Sigmoid colon (tissue), 7 donors: ENCODE data around the gene KRTAP5-6. TPM values are rescaled to one million over a fixed set of nuclear protein-coding genes. Genes with fewer than 3 reads are reported as not detected.

Source experiments
- DNase-seq: peaks from one replicate; pipeline ENCODE4 v3.0.0-alpha.2; 2019
- H3K27ac ChIP-seq, 4 donors: fragments of 200-600 bp; sonication (generic); one replicate each; pipeline ENCODE4 v1.5.1; 2016 to 2019; ENCODE audit warnings: mild to moderate bottlenecking in 1 of 4
- H3K27me3 ChIP-seq, 3 donors: fragments of 200-600 bp; sonication (generic); one replicate each; pipeline ENCODE4 v1.5.1; 2019; ENCODE audit warnings: mild to moderate bottlenecking in 1 of 3
- H3K36me3 ChIP-seq, 4 donors: fragments of 200-600 bp; sonication (generic); one replicate each; pipeline ENCODE4 v1.5.1; 2016 to 2019
- H3K4me1 ChIP-seq, 4 donors: fragments of 200-600 bp; sonication (generic); one replicate each; pipeline ENCODE4 v1.5.1; 2017 to 2019
- H3K4me3 ChIP-seq, 4 donors: fragments of 200-600 bp; sonication (generic); one replicate each; pipeline ENCODE4 v1.5.1; 2017 to 2019; ENCODE audit warnings: mild to moderate bottlenecking in 2 of 4, moderate library complexity in 1 of 4
- H3K9me3 ChIP-seq, 4 donors: fragments of 200-600 bp in 3 of 4; sonication (generic) in 3 of 4; one replicate each; pipeline versions ENCODE4 v1.5.1 to v1.6.1; 2013 to 2019
- CTCF ChIP-seq, 4 experiments: fragments of 450-650 bp in 3 of 4; fragments of 200-600 bp in 1 of 4; IDR thresholded peaks; one replicate each; pipeline ENCODE4 v1.5.1; 2016 to 2019; ENCODE audit warnings: antibody characterized with exemption in 4 of 4, mild to moderate bottlenecking in 3 of 4, moderate library complexity in 2 of 4
- EP300 ChIP-seq, 4 donors: sonication (generic); formaldehyde crosslinking; IDR thresholded peaks; one replicate each; pipeline ENCODE4 v1.6.1; 2017; ENCODE audit warnings: antibody characterized with exemption in 4 of 4
- POLR2A ChIP-seq, 2 donors: fragments of 450-650 bp; IDR thresholded peaks; one replicate each; pipeline ENCODE4 v1.6.1; 2016; ENCODE audit warnings: antibody characterized with exemption in 2 of 2, mild to moderate bottlenecking in 2 of 2, moderate library complexity in 2 of 2
- POLR2AphosphoS5 ChIP-seq, 4 donors: sonication (generic); formaldehyde crosslinking; IDR thresholded peaks; one replicate each; pipeline ENCODE4 v1.6.1; 2017; ENCODE audit warnings: antibody characterized with exemption in 4 of 4
- WGBS, 2 donors: extraction: QIAGEN DNeasy Blood & Tissue Kit; methylation state at CpG; one replicate each; pipeline ENCODE4 v1.1.7; 2013; 5-methylcytosine and 5-hydroxymethylcytosine counted together
- intact Hi-C: fragments of 100-400 bp; cut with DNase I; formaldehyde crosslinking; loops from one replicate; pipeline ENCODE4 v1.15.1; 2023
- polyA plus RNA-seq, 3 donors: library from polyadenylated mRNA; stranded (reverse); fragments of 200-250 nt; gene quantifications; one replicate each; pipeline ENCODE4 v1.2.3, GENCODE V29; 2013
- total RNA-seq, 4 donors: library from RNA; depleted of rRNA; stranded (reverse); fragments of >200 nt; gene quantifications; one replicate each; pipeline ENCODE4 v1.1.0, GENCODE V29; 2016
- donor health status: healthy with polysubstance abuse.
- donor health status: Bipolar disorder and iron deficiency.
- donor health status: healthy.

The KRTAP5-6 gene
- total and polyA plus RNA-seq, 7 donors: not detected

GRCh38 chr11:1694846-1695547 is 2.0 kb upstream of the KRTAP5-6 start:
- WGBS, 2 donors: 86 to 92% methylated on average over 15 of the region's 15 CpGs
- H3K4me1 ChIP-seq: peaks cover 0 to 17% (median 11%) of the 10 kb centered on the region in 4 donors
- intact Hi-C loops: loop anchor here (1.0 to 5.0 kb wide), 2 partner anchors 137 to 187 kb away; no protein-coding TSS in a partner anchor
- H3K27ac ChIP-seq: no peak overlapping the region
- DNase-seq: no peak
- no peaks in the 10 kb centered on the region for H3K36me3 ChIP-seq
- H3K9me3 ChIP-seq: no peaks in the 10 kb centered on the region
- H3K27me3 ChIP-seq: peaks cover 0 to 13% (median 10%) of the 10 kb centered on the region in 3 donors
- H3K4me3 ChIP-seq: no peak overlapping the region
- TF ChIP-seq POLR2A (IDR thresholded peaks at IDR 0.05): no peak

- H3K27me3 ChIP-seq: peaks cover 0 to 18% (median 13%) of the 10 kb centered on the region in 3 donors
- H3K27ac ChIP-seq: no peak overlapping the region
- no peaks in the 10 kb centered on the region for H3K36me3 ChIP-seq
- H3K4me3 ChIP-seq: no peak overlapping the region
- WGBS, 2 donors: 94% methylated on average over 3 of the region's 3 CpGs
- H3K4me1 ChIP-seq: peaks cover 0 to 17% (median 11%) of the 10 kb centered on the region in 4 donors
- no peak for DNase-seq
- H3K9me3 ChIP-seq: no peaks in the 10 kb centered on the region
- no peak for TF ChIP-seq POLR2AphosphoS5 (IDR thresholded peaks at IDR 0.05)
- no peak for TF ChIP-seq POLR2A (IDR thresholded peaks at IDR 0.05)
- TF ChIP-seq CTCF (IDR thresholded peaks at IDR 0.05): no peak
- TF ChIP-seq EP300 (IDR thresholded peaks at IDR 0.05): no peak
- intact Hi-C loops: no loop called here
Measured at GRCh38 chr11:1695548-1696108, 1.4 kb upstream of the KRTAP5-6 start.

- H3K9me3 ChIP-seq: no peaks in the 10 kb centered on the region
- intact Hi-C loops: no loop called here
- no peak overlapping the region for H3K27ac ChIP-seq
- peaks cover 0 to 36% (median 13%) of the 10 kb centered on the region in 3 donors for H3K27me3 ChIP-seq
- H3K36me3 ChIP-seq: no peaks in the 10 kb centered on the region
- no peaks in the 10 kb centered on the region for H3K4me1 ChIP-seq
- DNase-seq: no peak
- no peak for TF ChIP-seq POLR2AphosphoS5 (IDR thresholded peaks at IDR 0.05)
- TF ChIP-seq POLR2A (IDR thresholded peaks at IDR 0.05): no peak
- no peak for TF ChIP-seq EP300 (IDR thresholded peaks at IDR 0.05)
- no peak for TF ChIP-seq CTCF (IDR thresholded peaks at IDR 0.05)
- WGBS, 2 donors: 69 to 86% methylated on average over 5 of the region's 5 CpGs
- H3K4me3 ChIP-seq: no peak overlapping the region
Measured at GRCh38 chr11:1699771-1700170, 2.8 kb downstream of the KRTAP5-6 start.

- H3K36me3 ChIP-seq: no peaks in the 10 kb centered on the region
- H3K9me3 ChIP-seq: no peaks in the 10 kb centered on the region
- 57 to 79% methylated on average over 10 of the region's 10 CpGs for WGBS, 2 donors
- no peaks in the 10 kb centered on the region for H3K4me1 ChIP-seq
- no peak overlapping the region for H3K27ac ChIP-seq
- H3K4me3 ChIP-seq: no peak overlapping the region
- TF ChIP-seq POLR2A (IDR thresholded peaks at IDR 0.05) (no peak), CTCF (IDR thresholded peaks at IDR 0.05) (no peak), EP300 (IDR thresholded peaks at IDR 0.05) (no peak), POLR2AphosphoS5 (IDR thresholded peaks at IDR 0.05) (no peak)
- peaks cover 0 to 41% (median 13%) of the 10 kb centered on the region in 3 donors for H3K27me3 ChIP-seq
- intact Hi-C loops: no loop called here
- DNase-seq: no peak
Measured at GRCh38 chr11:1701091-1701807, 4.3 kb downstream of the KRTAP5-6 start.

GRCh38 chr11:1702506-1702905 is 5.5 kb downstream of the KRTAP5-6 start:
- no peak overlapping the region for H3K4me3 ChIP-seq
- intact Hi-C loops: no loop called here
- no peak for DNase-seq
- no peaks in the 10 kb centered on the region for H3K4me1 ChIP-seq
- H3K9me3 ChIP-seq: no peaks in the 10 kb centered on the region
- H3K27ac ChIP-seq: no peak overlapping the region
- 93 to 94% methylated on average over 10 of the region's 10 CpGs for WGBS, 2 donors
- H3K27me3 ChIP-seq: peaks cover 0 to 41% (median 13%) of the 10 kb centered on the region in 3 donors
- H3K36me3 ChIP-seq: no peaks in the 10 kb centered on the region
- TF ChIP-seq POLR2AphosphoS5 (IDR thresholded peaks at IDR 0.05): no peak
- no peak for TF ChIP-seq CTCF (IDR thresholded peaks at IDR 0.05)
- TF ChIP-seq EP300 (IDR thresholded peaks at IDR 0.05): no peak
- TF ChIP-seq POLR2A (IDR thresholded peaks at IDR 0.05): no peak
